CD4-positive, CD25-positive, alpha-beta regulatory T cell (primary cell): ENCODE results near the gene CATSPER3. TPM values are rescaled to one million over a fixed set of nuclear protein-coding genes. Genes with fewer than 3 reads are reported as not detected.

Experiments
- ATAC-seq, 2 donors: fragments of 150-1000 bp; cut with Tn5 transposase; one replicate each; pipeline ENCODE4 v1.10.0; 2021; ENCODE audit warnings: low read depth in 2 of 2, moderate number of reproducible peaks in 2 of 2, moderate library complexity in 1 of 2
- DNase-seq, 3 donors: peaks; one replicate each; pipeline versions ENCODE4 v3.0.0 to v3.0.0-alpha.2; 2012 to 2022; ENCODE audit warnings: mixed read lengths in 1 of 3
- H3K27ac ChIP-seq: one replicate; pipeline ENCODE4 v1.7.0; 2013; ENCODE audit warnings: mild to moderate bottlenecking, low read length; ENCODE audit not compliant: insufficient read depth, poor library complexity, severe bottlenecking
- H3K27me3 ChIP-seq: one replicate; pipeline ENCODE4 v1.7.0; 2013; ENCODE audit warnings: low read length; ENCODE audit not compliant: control insufficient read depth, insufficient read depth
- H3K36me3 ChIP-seq: one replicate; pipeline ENCODE4 v1.7.0; 2013; ENCODE audit warnings: mild to moderate bottlenecking, low read length, moderate library complexity; ENCODE audit not compliant: control insufficient read depth, insufficient read depth
- H3K4me1 ChIP-seq: 2 replicates; pipeline ENCODE4 v1.7.0; 2013; ENCODE audit warnings: mild to moderate bottlenecking, low read length; ENCODE audit not compliant: insufficient read depth, control insufficient read depth, poor library complexity, severe bottlenecking
- H3K4me3 ChIP-seq: one replicate; pipeline ENCODE4 v1.7.0; 2013; ENCODE audit warnings: low read depth, mild to moderate bottlenecking, low read length, moderate library complexity
- H3K9me3 ChIP-seq, 2 experiments: 1 replicate in 1 of 2; 2 replicates in 1 of 2; pipeline ENCODE4 v1.7.0; 2013; ENCODE audit warnings: low read length in 2 of 2, mild to moderate bottlenecking in 1 of 2, moderate library complexity in 1 of 2; ENCODE audit not compliant: control insufficient read depth in 2 of 2
- H3K27ac Mint-ChIP-seq, 3 donors: one replicate each; pipeline ENCODE4 v1.8.0; 2020 to 2022; ENCODE audit warnings: mild to moderate bottlenecking in 3 of 3, mixed read lengths in 3 of 3, moderate library complexity in 2 of 3
- H3K27me3 Mint-ChIP-seq: one replicate; pipeline ENCODE4 v1.8.0; 2022; ENCODE audit warnings: mild to moderate bottlenecking, mixed read lengths
- H3K36me3 Mint-ChIP-seq: one replicate; pipeline ENCODE4 v1.8.0; 2020; ENCODE audit warnings: mixed read lengths
- H3K4me1 Mint-ChIP-seq, 4 donors: one replicate each; pipeline ENCODE4 v1.8.0; 2020 to 2022; ENCODE audit warnings: mixed read lengths in 4 of 4, mild to moderate bottlenecking in 1 of 4
- H3K4me3 Mint-ChIP-seq, 4 donors: one replicate each; pipeline ENCODE4 v1.8.0; 2020 to 2022; ENCODE audit warnings: mild to moderate bottlenecking in 4 of 4, mixed read lengths in 4 of 4, moderate library complexity in 3 of 4
- H3K9me3 Mint-ChIP-seq, 7 donors: one replicate each; pipeline ENCODE4 v1.8.0; 2020 to 2022; ENCODE audit warnings: mixed read lengths in 7 of 7, mild to moderate bottlenecking in 3 of 7, moderate library complexity in 2 of 7
- polyA plus RNA-seq, 4 donors: library from polyadenylated mRNA; unstranded; fragments of 300-500 nt; fragmentation: Illumina TruSeq; gene quantifications; one replicate each; pipeline ENCODE4 v1.2.3, GENCODE V29; 2021
- total RNA-seq: library from RNA; stranded (reverse); gene quantifications from one replicate; pipeline ENCODE4 v1.2.3, GENCODE V29; 2022

CATSPER3 gene
- total and polyA plus RNA-seq, 5 donors from 2014 or later = 0.34 to 1.3 (median 0.37) TPM

DNA sequence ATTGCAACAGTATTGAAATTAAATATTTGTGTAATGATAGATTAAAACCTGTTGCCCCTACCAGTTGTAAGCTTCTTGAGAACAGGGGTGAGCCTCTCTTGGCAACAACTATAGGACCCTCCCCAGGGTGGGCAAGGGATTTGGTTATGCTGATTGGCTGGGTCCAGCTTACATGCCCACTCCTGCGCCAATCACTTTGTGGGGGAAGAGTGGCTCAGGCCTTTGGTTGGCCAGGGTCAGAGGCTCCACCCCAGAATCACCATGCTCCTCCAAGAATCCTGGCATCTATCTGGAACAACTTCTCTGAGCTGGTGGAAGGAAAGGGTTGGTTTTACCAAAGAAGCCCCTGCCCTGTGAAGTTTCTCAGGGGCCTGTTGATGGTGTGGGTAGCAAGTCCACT, 74.9 kb downstream of the CATSPER3 start:
- Histone ChIP-seq H3K9me3 (no peaks in the 10 kb centered on the region), H3K27me3 (peaks cover 17% of the 10 kb centered on the region), H3K36me3 (no peaks in the 10 kb centered on the region), H3K4me3 (no peak overlapping the region), H3K4me1 (peaks cover 13% of the 10 kb centered on the region), H3K27ac (no peak overlapping the region)
- Mint-ChIP-seq H3K4me3 (no peak overlapping the region), H3K36me3 (no peaks in the 10 kb centered on the region), H3K27ac (no peak overlapping the region), H3K27me3 (peaks cover 80% of the 10 kb centered on the region), H3K9me3 (peaks cover 0 to 5% (median 0%) of the 10 kb centered on the region in 7 donors), H3K4me1 (peaks cover 0 to 18% (median 2%) of the 10 kb centered on the region in 4 donors)
- ATAC-seq = no peak
- DNase-seq = no peak

DNA sequence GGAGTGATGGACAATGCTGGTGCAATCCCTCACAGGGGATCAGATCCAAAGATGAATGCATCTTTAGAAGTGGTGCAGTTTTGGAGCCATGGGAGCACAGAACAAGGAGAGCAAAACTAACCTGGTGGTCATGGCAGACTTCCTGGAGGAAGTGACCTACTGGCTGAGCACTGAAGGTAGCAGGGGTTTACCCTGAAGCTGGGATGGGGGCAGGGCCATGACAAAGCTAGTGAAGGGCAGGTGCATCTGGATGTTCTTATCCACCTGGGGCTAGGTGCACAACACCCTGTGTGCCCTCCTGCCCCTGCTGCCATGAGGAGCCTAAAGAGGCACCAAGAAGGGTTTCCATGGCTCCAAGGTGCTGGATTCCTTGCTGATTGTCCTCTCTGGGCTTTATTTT, 77.8 kb downstream of the CATSPER3 start:
- H3K4me1 ChIP-seq = no peaks in the 10 kb centered on the region
- no peak overlapping the region for H3K4me3 ChIP-seq
- Mint-ChIP-seq H3K4me3 (no peak overlapping the region), H3K27me3 (peaks cover 80% of the 10 kb centered on the region), H3K9me3 (peaks cover 0 to 5% (median 0%) of the 10 kb centered on the region in 7 donors), H3K36me3 (no peaks in the 10 kb centered on the region), H3K4me1 (peaks cover 0 to 8% (median 2%) of the 10 kb centered on the region in 4 donors), H3K27ac (no peak overlapping the region)
- H3K36me3 ChIP-seq = no peaks in the 10 kb centered on the region
- peaks cover 16% of the 10 kb centered on the region for H3K27me3 ChIP-seq
- H3K27ac ChIP-seq = no peak overlapping the region
- ATAC-seq = no peak
- H3K9me3 ChIP-seq = no peaks in the 10 kb centered on the region
- DNase-seq = no peak

DNA sequence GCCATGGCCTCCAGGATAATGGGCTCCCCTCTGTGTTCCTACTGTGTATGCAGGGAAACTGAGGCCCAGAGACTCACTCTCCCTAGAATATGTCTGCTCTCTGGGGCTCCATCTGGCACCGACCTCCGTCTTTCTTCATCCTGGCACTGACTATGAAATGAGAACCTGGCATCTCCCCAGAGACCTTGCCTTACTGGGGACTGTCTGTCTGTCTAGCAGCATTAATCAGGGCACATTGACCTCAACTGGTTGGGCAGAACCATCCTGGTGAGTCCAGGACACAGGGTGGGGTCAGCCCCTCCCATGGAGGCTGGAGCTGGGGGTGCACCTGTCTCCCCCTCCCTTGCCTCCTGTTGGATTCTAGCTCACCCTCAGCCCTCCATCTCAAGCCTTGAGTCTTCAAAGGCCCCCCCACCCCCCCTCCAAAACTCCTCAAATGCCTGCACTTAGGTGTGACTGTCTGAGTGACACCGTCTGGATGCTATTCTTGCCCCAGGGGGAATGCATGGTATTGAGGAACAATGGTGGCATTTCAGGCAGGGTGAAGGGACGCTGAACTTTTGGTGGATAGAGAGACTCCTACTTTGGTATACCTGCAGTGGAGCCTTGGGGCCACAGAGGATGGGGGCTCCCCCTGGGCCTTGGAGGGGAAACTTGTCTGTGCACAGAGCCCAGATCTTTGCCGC, 79.1 kb downstream of the CATSPER3 start:
- Mint-ChIP-seq H3K36me3 (no peaks in the 10 kb centered on the region), H3K4me1 (no peaks in the 10 kb centered on the region), H3K9me3 (peaks cover 0 to 5% (median 0%) of the 10 kb centered on the region in 7 donors), H3K27ac (no peak overlapping the region), H3K27me3 (peaks cover 80% of the 10 kb centered on the region), H3K4me3 (no peak overlapping the region)
- no peaks in the 10 kb centered on the region for H3K4me1 ChIP-seq
- H3K36me3 ChIP-seq = no peaks in the 10 kb centered on the region
- no peak overlapping the region for H3K4me3 ChIP-seq
- H3K27ac ChIP-seq = no peak overlapping the region
- H3K27me3 ChIP-seq = peaks cover 15% of the 10 kb centered on the region
- DNase-seq (no peak), ATAC-seq (no peak)
- H3K9me3 ChIP-seq = no peaks in the 10 kb centered on the region

DNA sequence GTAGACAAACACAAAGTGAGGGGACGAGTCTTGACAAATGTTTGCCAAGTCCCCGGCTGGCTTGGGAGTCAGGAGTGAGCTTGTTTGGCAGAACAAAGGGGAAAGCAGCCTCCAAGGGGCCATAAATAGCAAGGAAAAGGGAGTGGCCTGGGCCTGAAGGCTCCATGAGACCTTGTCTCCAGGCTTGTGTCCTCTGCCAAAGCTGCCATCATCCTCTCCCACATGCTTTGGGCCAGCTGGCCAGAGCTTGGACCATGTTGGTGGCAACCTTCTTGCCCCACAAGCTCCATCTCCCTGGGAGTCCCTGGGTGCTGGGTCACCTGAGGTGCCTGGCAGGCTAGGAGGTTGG, 79.6 kb downstream of the CATSPER3 start:
- Mint-ChIP-seq H3K9me3 (peaks cover 0 to 4% (median 0%) of the 10 kb centered on the region in 7 donors), H3K27me3 (peaks cover 80% of the 10 kb centered on the region), H3K36me3 (no peaks in the 10 kb centered on the region), H3K4me1 (no peaks in the 10 kb centered on the region), H3K27ac (no peak overlapping the region), H3K4me3 (no peak overlapping the region)
- Histone ChIP-seq H3K27me3 (peaks cover 13% of the 10 kb centered on the region), H3K36me3 (no peaks in the 10 kb centered on the region), H3K27ac (no peak overlapping the region), H3K4me1 (no peaks in the 10 kb centered on the region), H3K4me3 (no peak overlapping the region), H3K9me3 (no peaks in the 10 kb centered on the region)
- no peak for ATAC-seq
- DNase-seq = no peak

DNA sequence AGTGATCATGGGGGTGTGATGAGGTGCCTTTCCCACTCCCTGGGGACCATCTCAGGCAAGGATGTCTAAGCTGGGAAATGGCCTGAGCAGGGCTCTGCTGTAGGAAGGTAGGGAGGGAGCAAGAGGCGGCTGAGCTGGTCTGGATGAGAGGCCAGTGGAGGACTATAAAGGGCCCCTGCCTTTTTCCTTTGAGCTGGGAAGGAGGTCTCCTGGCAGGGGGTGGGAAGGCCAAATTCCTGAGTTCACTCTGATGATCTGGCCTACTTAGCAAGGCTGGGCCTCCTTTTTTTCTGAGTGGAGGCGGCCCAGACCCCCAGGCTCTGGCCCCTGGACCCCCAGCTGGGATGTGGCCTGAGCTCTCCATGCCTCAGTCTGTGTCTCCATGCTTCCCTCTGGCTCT, 80.6 kb downstream of the CATSPER3 start:
- peaks cover 80% of the 10 kb centered on the region for H3K27me3 Mint-ChIP-seq
- H3K27me3 ChIP-seq = peaks cover 15% of the 10 kb centered on the region
- H3K4me1 Mint-ChIP-seq = no peaks in the 10 kb centered on the region

DNA sequence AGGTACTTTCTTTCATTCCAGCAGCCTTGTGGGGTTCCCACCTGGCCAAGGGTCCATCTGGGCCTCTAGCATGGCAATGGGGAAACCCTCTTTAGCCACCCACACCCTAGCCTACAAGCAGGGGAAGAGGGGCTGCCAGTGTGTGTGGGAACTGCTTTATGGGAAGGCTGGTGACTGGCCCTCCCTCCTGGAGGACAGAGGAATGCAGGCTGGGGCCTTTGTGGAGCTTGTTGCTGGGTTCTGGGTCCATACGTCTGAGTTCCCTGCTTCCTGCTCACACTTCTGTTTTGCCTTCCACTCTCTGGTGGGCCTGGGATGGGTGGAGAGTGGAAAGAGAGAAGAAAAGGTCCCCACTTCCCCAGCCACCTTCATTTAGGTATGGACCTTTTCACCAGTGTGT, 81.2 kb downstream of the CATSPER3 start:
- no peaks in the 10 kb centered on the region for H3K4me1 ChIP-seq
- peaks cover 0 to 4% (median 2%) of the 10 kb centered on the region in 4 donors for H3K4me1 Mint-ChIP-seq
- peaks cover 14% of the 10 kb centered on the region for H3K27me3 ChIP-seq
- peaks cover 0 to 1% (median 0%) of the 10 kb centered on the region in 7 donors for H3K9me3 Mint-ChIP-seq
- DNase-seq = no peak
- peaks cover 76% of the 10 kb centered on the region for H3K27me3 Mint-ChIP-seq
- ATAC-seq = no peak
- H3K9me3 ChIP-seq = no peaks in the 10 kb centered on the region
- no peak overlapping the region for H3K27ac Mint-ChIP-seq
- no peak overlapping the region for H3K4me3 Mint-ChIP-seq
- no peak overlapping the region for H3K4me3 ChIP-seq
- H3K36me3 Mint-ChIP-seq = no peaks in the 10 kb centered on the region
- H3K36me3 ChIP-seq = no peaks in the 10 kb centered on the region
- H3K27ac ChIP-seq = no peak overlapping the region

More for the DNA sequence above, 80.6 kb downstream of the CATSPER3 start:
- Histone ChIP-seq H3K9me3 (no peaks in the 10 kb centered on the region), H3K36me3 (no peaks in the 10 kb centered on the region), H3K27ac (no peak overlapping the region), H3K4me1 (no peaks in the 10 kb centered on the region), H3K4me3 (no peak overlapping the region)
- no peaks in the 10 kb centered on the region for H3K36me3 Mint-ChIP-seq
- H3K27ac Mint-ChIP-seq = no peak overlapping the region
- no peak overlapping the region for H3K4me3 Mint-ChIP-seq
- no peak for DNase-seq
- H3K9me3 Mint-ChIP-seq = peaks cover 0 to 1% (median 0%) of the 10 kb centered on the region in 7 donors
- no peak for ATAC-seq

DNA sequence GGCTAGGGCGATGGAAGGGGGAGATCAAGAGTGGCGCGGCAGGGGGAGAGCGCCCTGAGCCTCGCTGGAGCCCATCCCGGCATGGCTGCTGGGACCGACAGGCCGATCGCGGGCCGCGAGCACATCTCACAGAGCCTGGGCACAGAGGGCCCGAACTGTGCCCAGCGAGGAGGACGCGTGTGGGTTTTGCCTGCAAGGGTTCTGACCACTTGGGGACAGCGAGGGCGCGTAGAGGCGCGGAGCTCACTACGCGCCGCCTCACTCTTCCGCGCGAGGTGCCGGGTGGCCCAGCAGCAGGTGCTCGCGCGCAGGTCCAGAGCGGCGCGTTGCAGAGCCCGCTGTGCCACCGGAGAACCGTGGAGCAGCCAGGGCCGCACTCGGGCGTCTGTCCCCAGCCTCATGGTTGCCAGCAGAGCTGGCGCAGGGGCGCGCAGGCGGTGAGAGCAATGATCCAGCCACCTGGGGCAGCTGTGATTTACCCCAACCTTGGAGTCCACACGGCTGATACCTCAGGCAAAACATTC, 82.6 kb downstream of the CATSPER3 start:
- no peak for ATAC-seq
- H3K27me3 Mint-ChIP-seq = peaks cover 69% of the 10 kb centered on the region
- Histone ChIP-seq H3K4me1 (no peaks in the 10 kb centered on the region), H3K27me3 (peaks cover 18% of the 10 kb centered on the region), H3K27ac (no peak overlapping the region), H3K36me3 (no peaks in the 10 kb centered on the region), H3K9me3 (no peaks in the 10 kb centered on the region), H3K4me3 (no peak overlapping the region)
- no peak overlapping the region for H3K4me3 Mint-ChIP-seq
- H3K4me1 Mint-ChIP-seq = peaks cover 0 to 4% (median 2%) of the 10 kb centered on the region in 4 donors
- DNase-seq = no peak
- peaks cover 0 to 1% (median 0%) of the 10 kb centered on the region in 7 donors for H3K9me3 Mint-ChIP-seq
- no peaks in the 10 kb centered on the region for H3K36me3 Mint-ChIP-seq
- H3K27ac Mint-ChIP-seq = no peak overlapping the region

DNA sequence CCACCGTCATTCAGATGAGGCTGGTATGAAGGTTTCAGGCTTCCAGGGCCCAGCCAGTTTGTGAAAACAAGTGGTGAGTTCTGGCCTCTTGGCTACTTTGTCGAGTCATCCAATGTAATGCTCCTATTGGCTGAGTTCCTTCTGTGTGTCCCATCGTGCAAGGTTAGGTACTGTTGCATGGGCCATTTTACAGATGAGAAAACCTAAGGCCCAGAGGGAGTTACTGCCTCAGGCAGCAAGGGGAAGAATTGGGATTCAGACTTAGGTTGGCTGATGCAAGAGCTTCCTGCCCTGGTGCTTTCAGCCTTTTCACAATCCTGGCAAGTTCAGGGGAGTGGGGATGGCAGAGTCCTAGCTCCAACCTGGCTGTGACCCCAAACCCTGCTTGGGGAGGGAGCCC, 83.7 kb downstream of the CATSPER3 start:
- H3K4me3 Mint-ChIP-seq = no peak overlapping the region
- DNase-seq (no peak), ATAC-seq (no peak)
- no peaks in the 10 kb centered on the region for H3K36me3 Mint-ChIP-seq
- peaks cover 18% of the 10 kb centered on the region for H3K27me3 ChIP-seq
- H3K4me3 ChIP-seq = no peak overlapping the region
- H3K27ac ChIP-seq = no peak overlapping the region
- H3K9me3 Mint-ChIP-seq = peaks cover 0 to 1% (median 0%) of the 10 kb centered on the region in 7 donors
- H3K36me3 ChIP-seq = no peaks in the 10 kb centered on the region
- peaks cover 62% of the 10 kb centered on the region for H3K27me3 Mint-ChIP-seq
- H3K27ac Mint-ChIP-seq = no peak overlapping the region
- peaks cover 0 to 4% (median 2%) of the 10 kb centered on the region in 4 donors for H3K4me1 Mint-ChIP-seq
- H3K9me3 ChIP-seq = no peaks in the 10 kb centered on the region
- no peaks in the 10 kb centered on the region for H3K4me1 ChIP-seq
